GM19468 (cell line): ENCODE measurements around the gene MAP3K6.

Source experiments
- ATAC-seq: cut with Tn5 transposase; IDR thresholded peaks from one replicate; pipeline ENCODE4 v1.9.1; 2021; ENCODE audit warnings: mild to moderate bottlenecking, moderate library complexity, moderate number of reproducible peaks; ENCODE audit not compliant: unreplicated experiment; ENCODE audit errors: extremely low read depth

Gene MAP3K6

GRCh38 chr1:27314169-27314568 is 52.6 kb downstream of the MAP3K6 start:
- no peak for ATAC-seq

- ATAC-seq, result no peak
Observed at GRCh38 chr1:27307874-27308598, 58.7 kb downstream of the MAP3K6 start.

- no peak for ATAC-seq
Observed at GRCh38 chr1:27306892-27307761, 59.6 kb downstream of the MAP3K6 start.

DNA sequence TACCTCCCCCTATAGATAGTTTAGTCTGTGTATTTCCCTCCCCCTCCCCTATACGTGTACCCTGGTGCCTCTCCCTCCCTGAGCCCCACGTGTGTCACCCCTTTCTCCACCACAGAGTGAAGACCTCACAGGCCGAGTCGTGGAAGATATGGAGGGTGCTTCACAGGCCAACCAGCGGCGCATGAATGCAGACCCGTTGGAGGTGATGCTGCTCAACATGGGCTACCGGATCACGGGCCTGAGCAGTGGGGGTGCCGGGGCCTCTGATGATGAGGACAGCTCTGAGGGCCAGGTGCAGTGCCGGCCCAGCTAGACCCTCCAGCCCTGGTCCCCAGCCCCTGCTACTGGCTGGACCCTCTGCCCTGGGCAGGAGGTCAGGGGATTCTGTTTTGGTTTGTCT is 60.7 kb downstream of the MAP3K6 start:
- ATAC-seq, result no peak
